Astrocyte (in vitro differentiated cells and primary cell): ENCODE results near the gene TCAIM. TPM values are rescaled to one million over a fixed set of nuclear protein-coding genes. Genes with fewer than 3 reads are reported as not detected.

Source experiments
- DNase-seq: peaks from one replicate; pipeline ENCODE4 v3.0.0-alpha.2; 2010; ENCODE audit warnings: low read depth
- FAIRE-seq: peaks from 2 replicates; lab custom pipeline; 2011; peaks lifted over from hg19 to GRCh38; lab: Jason Lieb, UNC
- H2AFZ ChIP-seq: 2 replicates; pipeline ENCODE4 v1.6.0; 2012; ENCODE audit warnings: low read depth, low read length, inconsistent platforms
- H3K27ac ChIP-seq: 2 replicates; pipeline ENCODE4 v1.5.1; 2011; ENCODE audit warnings: low read depth, low read length, inconsistent platforms
- H3K27me3 ChIP-seq: 2 replicates; pipeline ENCODE4 v1.6.0; 2011; ENCODE audit warnings: low read length, inconsistent platforms; ENCODE audit not compliant: insufficient read depth
- H3K36me3 ChIP-seq: 2 replicates; pipeline ENCODE4 v1.5.1; 2011; ENCODE audit warnings: low read length, inconsistent platforms; ENCODE audit not compliant: insufficient read depth
- H3K4me1 ChIP-seq: 2 replicates; pipeline ENCODE4 v1.5.1; 2011; ENCODE audit warnings: low read length, inconsistent platforms; ENCODE audit not compliant: insufficient read depth
- H3K4me2 ChIP-seq: 2 replicates; pipeline ENCODE4 v1.6.0; 2012; ENCODE audit warnings: low read length, inconsistent platforms
- H3K4me3 ChIP-seq: 2 replicates; pipeline ENCODE4 v1.5.1; 2011; ENCODE audit warnings: low read depth, mild to moderate bottlenecking, low read length, inconsistent platforms; ENCODE audit not compliant: insufficient read depth
- H3K79me2 ChIP-seq: 2 replicates; pipeline ENCODE4 v1.6.0; 2012; ENCODE audit warnings: mild to moderate bottlenecking, low read length, inconsistent platforms; ENCODE audit not compliant: insufficient read depth
- H3K9ac ChIP-seq: 2 replicates; pipeline ENCODE4 v1.6.0; 2012; ENCODE audit warnings: mild to moderate bottlenecking, low read length, inconsistent platforms
- H3K9me3 ChIP-seq: 2 replicates; pipeline ENCODE4 v1.5.1; 2012; ENCODE audit warnings: low read depth, mild to moderate bottlenecking, low read length, inconsistent platforms; ENCODE audit not compliant: insufficient read depth
- H4K20me1 ChIP-seq: 2 replicates; pipeline ENCODE4 v1.6.0; 2012; ENCODE audit warnings: low read length, inconsistent platforms; ENCODE audit not compliant: insufficient read depth
- H3K27ac Mint-ChIP-seq: one replicate; pipeline ENCODE4 v1.8.0; 2021; ENCODE audit warnings: mild to moderate bottlenecking, mixed read lengths; ENCODE audit not compliant: unreplicated experiment
- H3K27me3 Mint-ChIP-seq: one replicate; pipeline ENCODE4 v1.8.0; 2021; ENCODE audit warnings: low read depth, mixed read lengths; ENCODE audit not compliant: unreplicated experiment
- H3K36me3 Mint-ChIP-seq: one replicate; pipeline ENCODE4 v1.8.0; 2021; ENCODE audit warnings: low read depth, mixed read lengths; ENCODE audit not compliant: unreplicated experiment
- H3K4me1 Mint-ChIP-seq: one replicate; pipeline ENCODE4 v1.8.0; 2021; ENCODE audit warnings: low read depth, mixed read lengths; ENCODE audit not compliant: unreplicated experiment
- H3K4me3 Mint-ChIP-seq: one replicate; pipeline ENCODE4 v1.8.0; 2021; ENCODE audit warnings: mild to moderate bottlenecking, moderate library complexity, mixed read lengths; ENCODE audit not compliant: unreplicated experiment
- H3K9me3 Mint-ChIP-seq: one replicate; pipeline ENCODE4 v1.8.0; 2021; ENCODE audit warnings: mild to moderate bottlenecking, mixed read lengths; ENCODE audit not compliant: unreplicated experiment
- CTCF ChIP-seq: IDR thresholded peaks from 2 replicates; pipeline ENCODE4 v1.5.1; 2011; ENCODE audit warnings: low read depth, mild to moderate bottlenecking, inconsistent platforms, low read length, moderate library complexity; ENCODE audit not compliant: insufficient read depth
- EZH2 ChIP-seq: IDR thresholded peaks from 2 replicates; pipeline ENCODE4 v1.6.1; 2012; ENCODE audit warnings: mild to moderate bottlenecking, low read length, inconsistent platforms; ENCODE audit not compliant: insufficient read depth
- total RNA-seq: library from RNA; stranded (reverse); gene quantifications from 2 replicates; pipeline ENCODE4 v1.2.1, GENCODE V29; 2021

Gene TCAIM
- total RNA-seq, 1 donor from 2014 or later, result 25.5 TPM

GRCh38 chr3:44451441-44451840 is 112.9 kb downstream of the TCAIM start:
- H3K4me1 ChIP-seq, result no peaks in the 10 kb centered on the region
- H3K4me2 ChIP-seq, result no peak overlapping the region
- Mint-ChIP-seq H3K27ac (no peak overlapping the region), H3K9me3 (peaks cover 21% of the 10 kb centered on the region), H3K4me1 (no peaks in the 10 kb centered on the region), H3K4me3 (no peak overlapping the region), H3K27me3 (no peaks in the 10 kb centered on the region), H3K36me3 (peaks cover 57% of the 10 kb centered on the region)
- H3K9me3 ChIP-seq, result peaks cover 29% of the 10 kb centered on the region
- H4K20me1 ChIP-seq, result no peaks in the 10 kb centered on the region
- H3K4me3 ChIP-seq, result no peak overlapping the region
- no peak for DNase-seq
- H3K27me3 ChIP-seq, result no peaks in the 10 kb centered on the region
- FAIRE-seq, result no peak
- peaks cover 5% of the 10 kb centered on the region for H3K79me2 ChIP-seq
- H3K27ac ChIP-seq, result no peak overlapping the region
- H2AFZ ChIP-seq, result no peak overlapping the region
- H3K36me3 ChIP-seq, result peaks cover 46% of the 10 kb centered on the region
- TF ChIP-seq EZH2 (no peak), CTCF (no peak)
- H3K9ac ChIP-seq, result no peak overlapping the region

- Mint-ChIP-seq H3K4me3 (no peak overlapping the region), H3K27ac (no peak overlapping the region), H3K27me3 (no peaks in the 10 kb centered on the region), H3K36me3 (peaks cover 32% of the 10 kb centered on the region), H3K9me3 (no peaks in the 10 kb centered on the region), H3K4me1 (no peaks in the 10 kb centered on the region)
- H2AFZ ChIP-seq, result no peak overlapping the region
- no peaks in the 10 kb centered on the region for H3K4me1 ChIP-seq
- FAIRE-seq, result no peak
- H4K20me1 ChIP-seq, result no peaks in the 10 kb centered on the region
- H3K27ac ChIP-seq, result no peak overlapping the region
- peaks cover 4% of the 10 kb centered on the region for H3K9me3 ChIP-seq
- peaks cover 25% of the 10 kb centered on the region for H3K36me3 ChIP-seq
- TF ChIP-seq EZH2 (no peak), CTCF (no peak)
- H3K27me3 ChIP-seq, result no peaks in the 10 kb centered on the region
- peaks cover 11% of the 10 kb centered on the region for H3K79me2 ChIP-seq
- H3K4me3 ChIP-seq, result no peak overlapping the region
- no peak overlapping the region for H3K4me2 ChIP-seq
- no peak for DNase-seq
- no peak overlapping the region for H3K9ac ChIP-seq
Measured at GRCh38 chr3:44454258-44454657, 115.7 kb downstream of the TCAIM start.

- Mint-ChIP-seq H3K27me3 (no peaks in the 10 kb centered on the region), H3K4me3 (no peak overlapping the region), H3K4me1 (no peaks in the 10 kb centered on the region), H3K36me3 (peaks cover 29% of the 10 kb centered on the region), H3K27ac (no peak overlapping the region), H3K9me3 (peaks cover 6% of the 10 kb centered on the region)
- peaks cover 3% of the 10 kb centered on the region for H3K9me3 ChIP-seq
- H3K4me3 ChIP-seq, result no peak overlapping the region
- no peak overlapping the region for H3K9ac ChIP-seq
- FAIRE-seq (no peak), DNase-seq (no peak)
- H3K4me1 ChIP-seq, result no peaks in the 10 kb centered on the region
- H3K36me3 ChIP-seq, result peaks cover 18% of the 10 kb centered on the region
- H3K27ac ChIP-seq, result no peak overlapping the region
- H3K4me2 ChIP-seq, result no peak overlapping the region
- no peaks in the 10 kb centered on the region for H4K20me1 ChIP-seq
- TF ChIP-seq CTCF (no peak), EZH2 (no peak)
- H3K79me2 ChIP-seq, result peaks cover 21% of the 10 kb centered on the region
- H2AFZ ChIP-seq, result no peak overlapping the region
- no peaks in the 10 kb centered on the region for H3K27me3 ChIP-seq
Measured at GRCh38 chr3:44455318-44455717, 116.8 kb downstream of the TCAIM start.

Other genes with a start within 250 kb of the TCAIM start
- not detected in 2 replicates for gene TOPAZ1, start 96.9 kb upstream of the TCAIM start, total RNA-seq
- gene ZNF445, start 138.9 kb downstream of the TCAIM start, total RNA-seq, result 20.9 and 21.3 TPM in 2 replicates
- gene ZKSCAN7, start 216.4 kb downstream of the TCAIM start, total RNA-seq, result 4.8 and 5.7 TPM in 2 replicates
- 5.5 and 6.7 TPM in 2 replicates for gene ZNF660, start 246.2 kb downstream of the TCAIM start, total RNA-seq